GM21825 (cell line): ENCODE results near the gene SRRM3.
"Not testable (repeated sequence)": the region's sequence is repeated elsewhere in the genome, so short reads cannot be mapped to it uniquely, and the experiment has no call there.

Source experiments
- ATAC-seq: cut with Tn5 transposase; IDR thresholded peaks from one replicate; pipeline ENCODE4 v1.9.1; 2021; ENCODE audit warnings: mild to moderate bottlenecking, moderate library complexity; ENCODE audit not compliant: unreplicated experiment

The SRRM3 gene

GRCh38 chr7:76226878-76227423 lies 25.3 kb downstream of the SRRM3 start:
- ATAC-seq: not testable (repeated sequence)

- no peak for ATAC-seq
These were observed 28.5 kb downstream of the SRRM3 start for GRCh38 chr7:76230214-76230613.

- no peak for ATAC-seq
These were observed 29.4 kb downstream of the SRRM3 start for GRCh38 chr7:76231071-76231470.

DNA sequence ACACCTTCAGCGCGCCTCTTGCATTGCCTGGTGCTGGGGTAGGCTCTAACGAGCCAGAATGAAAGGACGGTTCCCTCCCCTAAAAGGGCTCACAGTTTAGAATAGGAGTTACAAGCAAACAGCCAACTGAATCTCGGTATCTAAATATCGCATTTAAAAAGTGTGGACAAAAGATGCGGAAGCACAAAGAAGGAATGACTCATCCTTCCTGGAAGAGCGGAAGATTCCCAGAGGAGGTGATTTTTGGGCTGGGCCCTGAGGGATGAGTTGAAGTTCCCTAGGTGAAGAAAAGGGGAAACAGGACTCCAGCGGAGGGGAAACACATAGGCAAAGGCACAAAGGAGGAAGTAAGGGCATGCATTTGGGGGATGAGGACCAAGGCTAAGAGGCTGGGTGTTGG lies 29.9 kb downstream of the SRRM3 start:
- no peak for ATAC-seq

- ATAC-seq: no peak
These were observed 31.0 kb downstream of the SRRM3 start for GRCh38 chr7:76232698-76233097.

- ATAC-seq: no peak
These were observed 32.0 kb downstream of the SRRM3 start for GRCh38 chr7:76233538-76234281.

DNA sequence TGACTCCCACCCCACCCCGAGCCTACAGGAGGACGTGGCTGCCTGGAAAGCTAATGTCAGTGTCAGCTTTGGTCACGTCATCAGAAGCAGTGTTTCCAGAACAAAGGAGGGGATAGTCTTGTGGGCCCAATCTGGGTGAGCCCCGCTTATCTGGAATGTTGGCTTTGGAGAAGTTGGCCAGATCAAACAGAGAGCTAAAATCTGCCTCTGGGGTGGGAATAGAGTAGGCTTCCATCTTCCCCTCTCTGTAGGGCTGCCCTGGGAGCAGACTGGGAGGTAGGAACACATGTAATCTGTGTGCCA lies 32.5 kb downstream of the SRRM3 start:
- no peak for ATAC-seq

DNA sequence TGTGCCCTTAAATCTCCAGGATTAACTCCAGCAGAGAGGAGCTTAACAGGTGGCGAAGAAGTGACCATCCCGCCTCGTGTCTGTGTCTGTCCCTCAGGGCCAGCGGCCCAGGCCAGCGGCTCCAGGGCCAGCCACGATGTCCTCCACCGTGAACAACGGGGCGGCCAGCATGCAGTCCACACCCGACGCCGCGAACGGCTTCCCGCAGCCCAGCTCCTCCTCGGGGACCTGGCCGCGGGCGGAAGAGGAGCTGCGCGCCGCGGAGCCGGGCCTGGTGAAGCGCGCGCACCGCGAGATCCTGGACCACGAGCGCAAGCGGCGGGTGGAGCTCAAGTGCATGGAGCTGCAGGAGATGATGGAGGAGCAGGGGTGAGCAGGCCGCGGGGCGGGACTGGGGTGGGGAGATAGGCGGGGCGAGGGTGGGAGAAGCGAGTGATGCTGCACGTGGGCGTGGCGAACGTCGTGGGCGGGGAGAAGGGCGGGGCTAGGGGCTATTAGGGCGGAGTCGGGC lies 33.3 kb downstream of the SRRM3 start:
- ATAC-seq: no peak

- no peak for ATAC-seq
These were observed 34.5 kb downstream of the SRRM3 start for GRCh38 chr7:76236224-76236623.

DNA sequence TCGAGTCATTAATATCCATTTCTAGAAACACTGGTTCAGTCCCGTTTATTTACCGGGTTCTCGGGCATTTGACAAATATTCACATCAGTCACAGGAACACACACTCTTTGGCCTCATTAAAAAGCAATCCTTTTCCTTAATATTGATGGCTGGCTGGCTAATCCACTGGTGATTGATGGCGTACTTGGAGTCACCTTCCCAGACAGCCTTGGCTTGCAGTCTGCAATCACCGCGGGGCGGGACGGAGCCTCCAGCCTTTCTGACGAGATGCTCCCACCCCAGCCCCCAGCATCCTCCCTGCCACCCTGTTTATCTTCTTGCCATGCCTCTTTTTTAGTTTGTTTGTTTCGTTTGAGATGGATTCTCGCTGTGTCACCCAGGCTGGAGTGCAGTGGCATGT lies 36.6 kb downstream of the SRRM3 start:
- ATAC-seq: no peak

- ATAC-seq: no peak
These were observed 39.4 kb downstream of the SRRM3 start for GRCh38 chr7:76241141-76241540.

DNA sequence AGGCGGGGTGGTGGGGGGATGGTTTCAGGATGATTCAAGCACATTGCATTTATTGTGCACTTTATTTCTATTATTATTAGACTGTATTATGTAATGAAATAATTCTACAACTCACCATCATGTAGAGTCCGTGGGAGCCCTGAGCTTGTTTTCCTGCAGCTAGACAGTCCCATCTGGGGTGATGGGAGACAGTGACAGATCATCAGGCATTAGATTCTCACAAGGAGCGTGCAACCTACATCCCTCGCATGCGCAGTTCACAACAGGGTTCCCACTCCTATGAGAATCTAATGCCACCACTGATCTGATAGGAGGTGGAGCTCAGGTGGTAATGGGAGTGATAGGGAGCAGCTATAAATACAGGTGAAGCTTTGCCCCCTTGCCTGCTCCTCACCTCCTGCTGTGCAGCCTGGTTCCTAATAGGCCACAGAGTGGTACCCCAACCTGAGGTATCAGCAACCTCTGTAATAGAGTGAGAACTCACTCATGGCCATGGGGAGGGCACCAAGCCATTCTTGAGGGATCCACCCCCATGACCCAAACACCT lies 40.9 kb downstream of the SRRM3 start:
- ATAC-seq: not testable (repeated sequence)

GRCh38 chr7:76244781-76245391 lies 43.2 kb downstream of the SRRM3 start:
- ATAC-seq: no peak

DNA sequence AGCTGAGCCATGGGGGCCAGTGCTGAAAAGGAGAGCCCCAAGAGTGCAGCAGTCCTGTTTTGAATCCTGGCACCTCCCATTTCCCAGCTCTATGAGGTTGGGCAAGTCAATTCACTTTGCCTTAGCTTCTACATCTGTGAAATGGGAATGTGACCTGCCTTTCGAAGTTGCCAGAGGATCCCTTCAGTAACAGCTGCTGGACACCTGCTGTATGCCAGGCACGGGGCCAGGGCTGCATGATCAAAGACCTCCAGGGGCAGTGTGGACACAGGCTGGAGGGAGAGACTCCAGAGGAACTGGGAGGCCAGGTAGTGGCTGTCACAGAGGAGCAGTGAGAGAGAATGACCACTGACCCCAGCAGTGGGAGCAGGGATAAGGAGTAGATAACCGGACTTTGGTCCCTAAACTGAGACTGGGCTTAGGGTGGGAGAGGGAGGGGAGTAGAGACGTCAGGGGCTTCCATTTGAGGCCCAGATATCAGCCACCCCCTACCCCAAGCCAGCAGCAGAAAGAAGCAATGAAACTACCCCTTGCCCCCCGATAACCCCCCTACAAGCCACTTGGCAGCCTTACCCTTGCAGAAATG lies 45.2 kb downstream of the SRRM3 start:
- no peak for ATAC-seq

- no peak for ATAC-seq
These were observed 46.2 kb downstream of the SRRM3 start for GRCh38 chr7:76247938-76248337.

GRCh38 chr7:76252021-76252420 lies 50.3 kb downstream of the SRRM3 start:
- no peak for ATAC-seq

GRCh38 chr7:76254781-76255180 lies 53.1 kb downstream of the SRRM3 start:
- ATAC-seq: no peak

- ATAC-seq: no peak
These were observed 56.3 kb downstream of the SRRM3 start for GRCh38 chr7:76257973-76258372.

GRCh38 chr7:76259124-76260093 lies 57.7 kb downstream of the SRRM3 start:
- no peak for ATAC-seq

GRCh38 chr7:76260171-76260703 lies 58.5 kb downstream of the SRRM3 start:
- ATAC-seq: no peak
